Uterus (tissue), 4 donors: ENCODE measurements around the gene ADCY2. TPM values are rescaled to one million over a fixed set of nuclear protein-coding genes. Genes with fewer than 3 reads are reported as not detected.

Source experiments
- DNase-seq, 2 donors: peaks; one replicate each; pipeline ENCODE4 v3.0.0-alpha.2; 2019 to 2020
- H3K27ac ChIP-seq, 2 donors: fragments of 200-600 bp; sonication (generic); 1 replicate in 1 of 2; 2 replicates in 1 of 2; pipeline ENCODE4 v1.5.1; 2016 to 2018
- H3K27me3 ChIP-seq, 2 donors: fragments of 200-600 bp; sonication (generic); one replicate each; pipeline ENCODE4 v1.5.1; 2018 to 2019; ENCODE audit warnings: control low read depth in 1 of 2
- H3K36me3 ChIP-seq, 2 donors: fragments of 200-600 bp; sonication (generic); one replicate each; pipeline ENCODE4 v1.5.1; 2019; ENCODE audit warnings: control low read depth in 1 of 2
- H3K4me1 ChIP-seq, 2 donors: fragments of 200-600 bp; sonication (generic); one replicate each; pipeline ENCODE4 v1.5.1; 2018 to 2019; ENCODE audit warnings: control low read depth in 1 of 2
- H3K4me3 ChIP-seq, 2 donors: fragments of 200-600 bp; sonication (generic); 1 replicate in 1 of 2; 2 replicates in 1 of 2; pipeline ENCODE4 v1.5.1; 2018 to 2019; ENCODE audit warnings: mild to moderate bottlenecking in 1 of 2
- H3K9me3 ChIP-seq, 2 donors: fragments of 200-600 bp; sonication (generic); one replicate each; pipeline ENCODE4 v1.5.1; 2019; ENCODE audit warnings: control low read depth in 1 of 2
- POLR2A ChIP-seq, 2 donors: fragments of 450-650 bp; IDR thresholded peaks; one replicate each; pipeline ENCODE4 v1.6.1; 2016; ENCODE audit warnings: antibody characterized with exemption in 2 of 2, mild to moderate bottlenecking in 1 of 2, moderate library complexity in 1 of 2
- intact Hi-C: fragments of 100-400 bp; cut with DNase I; formaldehyde crosslinking; loops from one replicate; pipeline ENCODE4 v1.15.1; 2023; ENCODE audit warnings: low total_unique reads
- total RNA-seq, 4 donors: library from RNA; depleted of rRNA in 3 of 4; stranded (reverse); fragments of >200 nt in 3 of 4; gene quantifications; one replicate each; pipeline versions ENCODE4 v1.1.0 to v1.2.4, GENCODE V29; 2014 to 2023
- TF ChIP-seq, protein P1 (sequence below), 4 experiments: fragments of 200-600 bp in 2 of 4; fragments of 450-650 bp in 2 of 4; sonication (generic) in 2 of 4; IDR thresholded peaks; one replicate each; pipeline ENCODE4 v1.5.1; 2016 to 2019; ENCODE audit warnings: antibody characterized with exemption in 4 of 4, mild to moderate bottlenecking in 2 of 4, moderate library complexity in 1 of 4
- donor health status: DM: yes; HTN: yes; CAD: no.

Gene ADCY2
- total RNA-seq, 4 donors from 2014 or later = 3.8 to 25.3 (median 4.5) TPM

DNA sequence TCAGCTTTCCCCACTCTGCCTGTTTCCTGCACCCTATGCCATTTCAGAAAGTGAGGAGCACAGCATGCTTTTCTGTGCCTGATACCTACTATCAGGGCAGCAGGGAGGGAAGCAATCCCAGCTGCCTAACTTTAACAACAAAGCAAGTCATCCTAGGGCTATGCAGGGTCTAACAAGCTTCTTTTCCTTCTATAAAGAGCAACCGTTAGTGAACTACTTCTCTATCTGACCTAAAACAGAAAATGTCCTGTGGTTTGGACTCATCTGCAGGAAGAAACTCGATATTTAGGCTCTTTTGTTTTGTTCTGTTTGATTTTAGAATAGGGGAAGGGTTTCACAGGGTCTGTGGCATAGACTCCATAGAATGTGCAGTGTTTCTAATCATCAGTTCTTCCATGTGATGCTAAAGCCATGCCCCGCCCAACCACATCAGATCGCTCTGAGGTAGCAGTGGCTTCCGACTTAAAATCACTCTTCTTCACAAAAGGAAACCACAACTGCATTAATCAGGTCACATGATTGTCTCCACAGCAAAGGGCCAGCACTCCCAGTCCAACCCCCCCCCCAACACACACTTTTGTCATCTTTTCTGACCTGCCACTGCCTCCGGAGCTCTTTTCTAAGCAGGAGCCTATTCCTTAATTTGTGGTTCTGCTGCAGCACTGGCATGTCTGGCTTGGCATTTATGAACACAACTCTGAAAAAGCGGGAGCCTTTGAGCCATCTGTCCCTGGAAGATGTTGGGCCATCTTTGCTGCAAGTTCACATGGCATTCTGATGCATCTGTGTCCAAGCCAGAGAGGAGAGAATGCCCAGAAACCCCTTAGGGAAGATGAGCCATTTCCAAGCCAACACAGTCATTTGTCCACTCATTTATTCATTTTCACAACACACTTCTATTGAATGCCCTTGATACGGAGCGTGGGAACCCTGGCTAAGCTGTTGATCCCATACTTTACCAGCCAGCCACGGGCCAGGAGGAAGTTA lies 383.4 kb downstream of the ADCY2 start:
- H3K36me3 ChIP-seq = no peaks in the 10 kb centered on the region
- DNase-seq = no peak
- no peak for TF ChIP-seq POLR2A (IDR thresholded peaks at IDR 0.05)
- TF ChIP-seq, protein P1, sequence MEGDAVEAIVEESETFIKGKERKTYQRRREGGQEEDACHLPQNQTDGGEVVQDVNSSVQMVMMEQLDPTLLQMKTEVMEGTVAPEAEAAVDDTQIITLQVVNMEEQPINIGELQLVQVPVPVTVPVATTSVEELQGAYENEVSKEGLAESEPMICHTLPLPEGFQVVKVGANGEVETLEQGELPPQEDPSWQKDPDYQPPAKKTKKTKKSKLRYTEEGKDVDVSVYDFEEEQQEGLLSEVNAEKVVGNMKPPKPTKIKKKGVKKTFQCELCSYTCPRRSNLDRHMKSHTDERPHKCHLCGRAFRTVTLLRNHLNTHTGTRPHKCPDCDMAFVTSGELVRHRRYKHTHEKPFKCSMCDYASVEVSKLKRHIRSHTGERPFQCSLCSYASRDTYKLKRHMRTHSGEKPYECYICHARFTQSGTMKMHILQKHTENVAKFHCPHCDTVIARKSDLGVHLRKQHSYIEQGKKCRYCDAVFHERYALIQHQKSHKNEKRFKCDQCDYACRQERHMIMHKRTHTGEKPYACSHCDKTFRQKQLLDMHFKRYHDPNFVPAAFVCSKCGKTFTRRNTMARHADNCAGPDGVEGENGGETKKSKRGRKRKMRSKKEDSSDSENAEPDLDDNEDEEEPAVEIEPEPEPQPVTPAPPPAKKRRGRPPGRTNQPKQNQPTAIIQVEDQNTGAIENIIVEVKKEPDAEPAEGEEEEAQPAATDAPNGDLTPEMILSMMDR (IDR thresholded peaks at IDR 0.05) = no peak
- intact Hi-C loops = no loop called here
- no peaks in the 10 kb centered on the region for H3K4me1 ChIP-seq
- no peaks in the 10 kb centered on the region for H3K27me3 ChIP-seq
- H3K27ac ChIP-seq = no peak overlapping the region
- no peaks in the 10 kb centered on the region for H3K9me3 ChIP-seq
- H3K4me3 ChIP-seq = no peak overlapping the region

DNA sequence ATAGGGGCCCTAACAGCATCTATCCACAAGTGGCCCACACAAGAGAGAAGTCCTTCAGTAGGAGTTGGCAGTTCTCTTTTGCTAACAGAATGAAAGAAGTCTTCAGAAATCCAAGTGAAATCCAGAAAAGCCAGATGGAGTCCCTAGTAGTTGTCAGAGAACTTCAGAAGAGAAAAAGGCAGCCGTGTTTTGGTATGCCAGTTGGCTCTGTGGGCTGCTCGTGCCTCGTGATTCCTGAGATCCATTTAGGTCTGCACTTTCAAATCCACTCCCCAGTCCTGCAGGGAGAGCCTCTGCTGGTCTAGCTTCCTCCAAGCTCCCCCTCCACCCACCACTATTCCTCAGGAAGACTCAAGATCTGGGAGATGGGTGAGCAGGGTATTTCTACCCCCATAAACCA lies 386.0 kb downstream of the ADCY2 start:
- intact Hi-C loops = no loop called here
- Histone ChIP-seq H3K36me3 (no peaks in the 10 kb centered on the region), H3K4me1 (no peaks in the 10 kb centered on the region), H3K27me3 (no peaks in the 10 kb centered on the region), H3K4me3 (no peak overlapping the region), H3K9me3 (no peaks in the 10 kb centered on the region), H3K27ac (no peak overlapping the region)
- DNase-seq = no peak
- TF ChIP-seq POLR2A (IDR thresholded peaks at IDR 0.05) = no peak
- TF ChIP-seq, protein P1 (IDR thresholded peaks at IDR 0.05) = no peak

DNA sequence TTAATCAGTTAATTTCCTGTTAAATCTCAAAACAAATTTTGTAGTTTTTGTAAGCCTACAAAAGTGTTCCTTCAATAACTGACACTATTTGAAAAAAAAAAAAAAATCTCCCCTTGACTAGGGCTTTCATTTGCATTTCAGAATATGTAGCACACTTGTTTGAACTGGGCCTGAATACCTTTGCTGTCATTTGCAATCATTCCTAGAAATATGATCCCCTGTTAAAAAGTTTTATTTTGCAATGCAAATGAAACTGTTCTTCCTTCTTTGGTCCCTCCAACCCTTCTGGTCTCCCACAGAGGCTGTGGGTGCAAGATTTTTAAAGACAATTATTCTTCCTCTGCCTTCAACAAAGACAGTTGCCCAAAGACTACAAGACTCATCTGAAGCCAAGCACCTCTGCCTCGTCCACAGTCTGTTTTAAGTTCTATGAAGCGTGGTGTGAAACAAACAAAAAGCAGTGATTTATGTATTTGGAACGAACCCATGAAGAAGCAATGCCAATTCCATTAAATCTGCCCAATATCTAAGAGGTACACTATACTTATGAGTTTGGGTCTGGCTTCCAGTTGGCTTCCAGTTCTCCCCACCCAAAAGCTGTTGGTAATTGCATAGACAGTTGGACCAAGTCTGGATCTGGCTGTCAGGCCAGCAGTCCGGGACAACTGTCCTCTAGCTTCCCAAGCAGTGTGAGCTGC lies 388.9 kb downstream of the ADCY2 start:
- Histone ChIP-seq H3K36me3 (no peaks in the 10 kb centered on the region), H3K4me3 (no peak overlapping the region), H3K9me3 (no peaks in the 10 kb centered on the region), H3K4me1 (no peaks in the 10 kb centered on the region), H3K27me3 (no peaks in the 10 kb centered on the region), H3K27ac (no peak overlapping the region)
- intact Hi-C loops = no loop called here
- DNase-seq = no peak
- no peak for TF ChIP-seq POLR2A (IDR thresholded peaks at IDR 0.05)
- TF ChIP-seq, protein P1 (IDR thresholded peaks at IDR 0.05) = no peak

DNA sequence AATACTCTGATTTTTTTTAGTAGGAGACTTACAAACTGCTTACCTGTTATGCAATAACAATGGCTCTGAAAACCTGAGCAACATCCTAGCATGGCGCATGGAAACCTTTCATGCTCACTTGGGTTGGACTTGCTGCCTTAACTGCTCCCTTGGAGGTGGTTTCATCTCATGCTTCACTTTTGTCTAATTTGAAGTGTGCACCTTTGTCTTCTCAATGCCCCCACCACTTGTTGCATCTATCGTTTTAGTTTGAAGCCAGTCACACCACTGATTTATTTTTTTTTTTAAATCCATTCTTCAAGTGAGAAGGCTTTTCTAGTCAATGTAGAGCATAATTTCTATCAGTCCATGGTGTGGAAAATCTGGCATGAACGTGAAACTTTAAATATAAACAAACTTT lies 391.8 kb downstream of the ADCY2 start:
- Histone ChIP-seq H3K36me3 (no peaks in the 10 kb centered on the region), H3K4me1 (no peaks in the 10 kb centered on the region), H3K27me3 (no peaks in the 10 kb centered on the region), H3K27ac (no peak overlapping the region), H3K9me3 (no peaks in the 10 kb centered on the region), H3K4me3 (no peak overlapping the region)
- intact Hi-C loops = no loop called here
- TF ChIP-seq, protein P1 (IDR thresholded peaks at IDR 0.05) = no peak
- TF ChIP-seq POLR2A (IDR thresholded peaks at IDR 0.05) = no peak
- DNase-seq = no peak

DNA sequence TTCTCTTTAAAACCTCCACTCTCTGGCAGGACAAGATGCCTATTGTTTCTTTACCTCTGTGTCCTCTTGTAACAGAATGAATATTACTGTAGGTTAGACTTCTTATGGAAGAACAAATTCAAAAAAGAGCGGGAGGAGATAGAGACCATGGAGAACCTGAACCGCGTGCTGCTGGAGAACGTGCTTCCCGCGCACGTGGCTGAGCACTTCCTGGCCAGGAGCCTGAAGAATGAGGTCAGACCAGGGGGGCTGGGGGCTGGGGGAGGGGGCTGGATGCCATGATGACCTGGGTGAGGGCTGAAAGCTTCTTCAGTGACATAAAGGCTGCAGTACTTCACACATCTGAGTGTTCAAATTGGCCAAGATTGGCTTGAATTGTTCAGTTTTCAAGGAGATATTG lies 393.6 kb downstream of the ADCY2 start:
- Histone ChIP-seq H3K27me3 (no peaks in the 10 kb centered on the region), H3K27ac (no peak overlapping the region), H3K4me3 (no peak overlapping the region), H3K4me1 (no peaks in the 10 kb centered on the region), H3K36me3 (no peaks in the 10 kb centered on the region), H3K9me3 (no peaks in the 10 kb centered on the region)
- intact Hi-C loops = no loop called here
- no peak for DNase-seq
- TF ChIP-seq, protein P1 (IDR thresholded peaks at IDR 0.05) = no peak
- no peak for TF ChIP-seq POLR2A (IDR thresholded peaks at IDR 0.05)
